ENCODE results near the gene CTNNBL1.

The CTNNBL1 gene

GRCh38 chr20:37692459-37693166, 1.2 kb upstream of the CTNNBL1 start:
- Histone ChIP-seq H3K36me3 (ENCODE audit: control insufficient read depth, insufficient read depth, low read length) (no peaks in the 10 kb centered on the region), H3K4me1 (no peaks in the 10 kb centered on the region), H3K27me3 (ENCODE audit: control insufficient read depth, insufficient read depth, low read length) (no peaks in the 10 kb centered on the region), H3K4me3 (ENCODE audit: low read depth, low read length) (no peak overlapping the region), H3K9ac (no peak overlapping the region), H3K4me2 (ENCODE audit: low read length) (no peak overlapping the region), H3K9me3 (ENCODE audit: control insufficient read depth, low read length) (no peaks in the 10 kb centered on the region), H2AFZ (no peak overlapping the region), H3K79me2 (peaks cover 25% of the 10 kb centered on the region), H3K27ac (no peak overlapping the region)
- TF ChIP-seq CTCF (IDR thresholded peaks at IDR 0.05): no peak

GRCh38 chr20:37693242-37693634, 592 bp upstream of the CTNNBL1 start:
- TF ChIP-seq CTCF (IDR thresholded peaks at IDR 0.05): no peak
- H3K27ac ChIP-seq: no peak overlapping the region
- no peaks in the 10 kb centered on the region for H3K9me3 ChIP-seq (ENCODE audit: control insufficient read depth, low read length)
- H3K36me3 ChIP-seq (ENCODE audit: control insufficient read depth, insufficient read depth, low read length): no peaks in the 10 kb centered on the region
- peak overlapping the region; percentile 81 for H3K4me3 ChIP-seq (ENCODE audit: low read depth, low read length)
- H3K4me1 ChIP-seq: no peaks in the 10 kb centered on the region
- H3K4me2 ChIP-seq (ENCODE audit: low read length): peak overlapping the region; percentile 82
- no peak overlapping the region for H3K9ac ChIP-seq
- H3K27me3 ChIP-seq (ENCODE audit: control insufficient read depth, insufficient read depth, low read length): no peaks in the 10 kb centered on the region
- peak overlapping the region; percentile 79 for H2AFZ ChIP-seq
- H3K79me2 ChIP-seq: peaks cover 30% of the 10 kb centered on the region

- no peak overlapping the region for H2AFZ ChIP-seq
Observed at GRCh38 chr20:37695684-37696342, 2.0 kb downstream of the CTNNBL1 start.

GRCh38 chr20:37697314-37697713, 3.5 kb downstream of the CTNNBL1 start:
- no peak overlapping the region for H3K4me3 ChIP-seq (ENCODE audit: low read depth, low read length)
- no peak overlapping the region for H3K4me2 ChIP-seq (ENCODE audit: low read length)
- H3K9ac ChIP-seq: no peak overlapping the region
- no peaks in the 10 kb centered on the region for H3K9me3 ChIP-seq (ENCODE audit: control insufficient read depth, low read length)
- H2AFZ ChIP-seq: no peak overlapping the region
- no peak for TF ChIP-seq CTCF (IDR thresholded peaks at IDR 0.05)
- H3K27ac ChIP-seq: no peak overlapping the region
- H3K27me3 ChIP-seq (ENCODE audit: control insufficient read depth, insufficient read depth, low read length): no peaks in the 10 kb centered on the region
- no peaks in the 10 kb centered on the region for H3K36me3 ChIP-seq (ENCODE audit: control insufficient read depth, insufficient read depth, low read length)
- peaks cover 66% of the 10 kb centered on the region for H3K79me2 ChIP-seq
- no peaks in the 10 kb centered on the region for H3K4me1 ChIP-seq

More at GRCh38 chr20:37695684-37696342, 2.0 kb downstream of the CTNNBL1 start:
- Histone ChIP-seq H3K9me3 (ENCODE audit: control insufficient read depth, low read length) (no peaks in the 10 kb centered on the region), H3K4me2 (ENCODE audit: low read length) (no peak overlapping the region), H3K4me3 (ENCODE audit: low read depth, low read length) (no peak overlapping the region), H3K79me2 (peaks cover 53% of the 10 kb centered on the region), H3K36me3 (ENCODE audit: control insufficient read depth, insufficient read depth, low read length) (no peaks in the 10 kb centered on the region), H3K9ac (no peak overlapping the region), H3K4me1 (no peaks in the 10 kb centered on the region), H3K27me3 (ENCODE audit: control insufficient read depth, insufficient read depth, low read length) (no peaks in the 10 kb centered on the region), H3K27ac (no peak overlapping the region)
- TF ChIP-seq CTCF (IDR thresholded peaks at IDR 0.05): no peak
